HG02981 (cell line): ENCODE data around the gene NAE1.
"Not testable (repeated sequence)": the region's sequence is repeated elsewhere in the genome, so short reads cannot be mapped to it uniquely, and the experiment has no call there.

ENCODE experiments used
- ATAC-seq: cut with Tn5 transposase; IDR thresholded peaks from one replicate; pipeline ENCODE4 v1.9.1; 2021; ENCODE audit warnings: mild to moderate bottlenecking, moderate library complexity; ENCODE audit not compliant: unreplicated experiment

NAE1 gene

GRCh38 chr16:66809765-66810164 is 21.0 kb downstream of the NAE1 start:
- no peak for ATAC-seq

- ATAC-seq: no peak
These were observed 28.6 kb downstream of the NAE1 start for GRCh38 chr16:66802159-66802558.

- ATAC-seq: no peak
These were observed 29.3 kb downstream of the NAE1 start, which contains the start of gene TERB1 for GRCh38 chr16:66801320-66802105. Gene TERB1 (minus strand): TSS chr16:66801584. CDS start chr16:66796798, 4,786 bp downstream.

DNA sequence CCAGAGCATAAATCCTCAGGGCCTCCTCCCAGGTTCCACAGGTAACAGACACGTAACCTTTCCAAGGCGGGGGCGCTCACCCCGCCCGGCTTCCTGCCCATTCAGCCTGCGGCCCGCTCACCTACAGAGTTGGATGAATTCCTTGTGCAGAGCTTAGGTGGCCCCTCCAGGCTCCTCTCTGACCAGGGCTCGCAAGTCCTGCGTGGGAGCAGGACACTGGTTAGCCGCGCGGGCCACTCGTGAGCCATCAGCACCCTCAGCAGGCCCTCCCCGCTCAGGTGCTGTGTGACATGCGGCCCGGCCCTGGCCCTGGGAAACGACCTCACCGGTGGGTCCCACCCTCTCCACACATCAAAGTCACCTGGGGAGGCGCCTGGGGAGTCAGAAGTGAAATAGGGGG is 29.9 kb downstream of the NAE1 start:
- ATAC-seq: no peak

DNA sequence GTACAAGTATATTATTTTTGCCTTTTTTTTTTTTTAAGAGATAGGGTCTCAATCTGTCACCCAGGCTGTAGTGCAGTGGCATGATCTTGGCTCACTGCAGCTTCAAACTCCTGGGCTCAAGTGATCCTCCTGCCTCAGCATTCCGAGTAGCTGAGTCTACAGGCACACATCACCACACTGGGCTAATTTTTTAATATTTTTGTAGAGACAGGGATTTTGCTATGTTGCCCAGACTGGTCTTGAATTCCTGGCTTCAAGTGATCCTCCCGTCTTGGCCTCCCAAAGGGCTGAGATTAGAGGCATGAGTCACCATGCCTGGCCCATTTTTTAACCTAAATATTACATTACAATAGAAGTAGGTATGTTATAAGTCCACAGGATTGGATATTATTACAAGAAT is 32.6 kb downstream of the NAE1 start:
- no peak for ATAC-seq

DNA sequence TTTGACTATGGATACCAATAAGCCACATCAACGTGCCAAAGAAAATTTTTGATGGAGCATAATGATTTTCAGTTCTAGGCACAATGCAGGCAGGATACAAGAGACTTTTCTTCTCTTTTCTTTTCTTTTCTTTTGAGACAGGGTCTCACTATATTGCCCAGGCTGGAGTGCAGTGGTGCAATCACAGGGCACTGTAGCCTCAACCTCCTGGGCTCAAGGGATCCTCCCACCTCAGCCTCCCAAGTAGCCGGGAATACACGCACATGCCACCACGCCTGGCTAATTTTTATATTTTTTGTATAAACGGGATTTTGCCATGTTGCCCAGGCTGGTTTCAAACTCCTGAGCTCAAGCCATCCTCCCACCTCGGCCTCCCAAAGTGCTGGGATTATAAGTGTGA is 36.8 kb downstream of the NAE1 start:
- not testable (repeated sequence) for ATAC-seq

GRCh38 chr16:66790130-66790733 is 40.5 kb downstream of the NAE1 start:
- ATAC-seq: no peak

DNA sequence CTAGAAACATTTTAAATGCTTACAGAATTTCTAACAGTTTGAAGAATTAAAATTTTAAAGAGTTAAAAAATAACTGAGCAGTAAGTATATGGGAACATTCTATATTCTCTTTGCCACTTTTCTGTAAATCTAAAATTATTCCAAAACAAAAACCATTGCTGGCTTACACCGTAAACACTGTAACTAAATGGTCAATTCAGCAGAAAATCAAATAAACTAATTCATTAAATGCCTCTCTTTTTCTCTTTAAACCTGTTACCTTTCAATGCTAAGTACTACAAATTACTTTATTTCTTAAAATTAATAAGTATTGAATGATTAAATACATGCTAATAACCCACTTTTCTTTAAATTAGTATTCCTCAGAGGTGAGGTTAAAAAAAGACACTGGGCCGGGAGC is 43.3 kb downstream of the NAE1 start:
- no peak for ATAC-seq

- no peak for ATAC-seq
These were observed 44.2 kb downstream of the NAE1 start for GRCh38 chr16:66786551-66786950.

- no peak for ATAC-seq
These were observed 54.3 kb downstream of the NAE1 start for GRCh38 chr16:66776457-66776856.

GRCh38 chr16:66774981-66775380 is 55.8 kb downstream of the NAE1 start:
- no peak for ATAC-seq

- ATAC-seq: no peak
These were observed 72.7 kb downstream of the NAE1 start for GRCh38 chr16:66758086-66758485.

DNA sequence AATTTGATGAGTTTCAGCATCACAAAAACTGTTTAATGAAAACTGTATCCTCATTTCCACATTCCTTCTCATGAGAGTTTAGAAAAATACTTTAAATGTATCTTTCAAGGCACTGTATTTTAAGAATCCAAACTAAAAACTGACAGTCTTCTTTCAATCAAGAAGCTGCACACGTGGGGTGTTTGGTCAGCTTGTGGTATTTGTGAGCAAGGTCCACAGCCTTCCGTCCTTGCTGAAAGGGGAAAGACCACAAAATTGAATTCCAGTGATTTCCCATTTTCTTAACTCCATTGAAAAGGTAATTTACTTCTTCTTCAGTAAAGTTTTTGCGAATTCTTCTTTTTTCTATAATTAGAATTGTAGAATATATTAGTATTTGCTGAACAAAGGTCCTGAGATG is 76.0 kb downstream of the NAE1 start:
- ATAC-seq: no peak

GRCh38 chr16:66754211-66754610 is 76.6 kb downstream of the NAE1 start:
- ATAC-seq: no peak

- ATAC-seq: no peak
These were observed 77.8 kb downstream of the NAE1 start for GRCh38 chr16:66752958-66753357.
